ENCODE data around the gene MXRA8. TPM values are rescaled to one million over a fixed set of nuclear protein-coding genes. Genes with fewer than 3 reads are reported as not detected.
A peak's percentile ranks its signal among the peaks of the same experiment; 100 is the strongest.

MXRA8 gene
- total RNA-seq, 2 experiments from 2014 or later = 0.92 to 0.98 TPM

DNA sequence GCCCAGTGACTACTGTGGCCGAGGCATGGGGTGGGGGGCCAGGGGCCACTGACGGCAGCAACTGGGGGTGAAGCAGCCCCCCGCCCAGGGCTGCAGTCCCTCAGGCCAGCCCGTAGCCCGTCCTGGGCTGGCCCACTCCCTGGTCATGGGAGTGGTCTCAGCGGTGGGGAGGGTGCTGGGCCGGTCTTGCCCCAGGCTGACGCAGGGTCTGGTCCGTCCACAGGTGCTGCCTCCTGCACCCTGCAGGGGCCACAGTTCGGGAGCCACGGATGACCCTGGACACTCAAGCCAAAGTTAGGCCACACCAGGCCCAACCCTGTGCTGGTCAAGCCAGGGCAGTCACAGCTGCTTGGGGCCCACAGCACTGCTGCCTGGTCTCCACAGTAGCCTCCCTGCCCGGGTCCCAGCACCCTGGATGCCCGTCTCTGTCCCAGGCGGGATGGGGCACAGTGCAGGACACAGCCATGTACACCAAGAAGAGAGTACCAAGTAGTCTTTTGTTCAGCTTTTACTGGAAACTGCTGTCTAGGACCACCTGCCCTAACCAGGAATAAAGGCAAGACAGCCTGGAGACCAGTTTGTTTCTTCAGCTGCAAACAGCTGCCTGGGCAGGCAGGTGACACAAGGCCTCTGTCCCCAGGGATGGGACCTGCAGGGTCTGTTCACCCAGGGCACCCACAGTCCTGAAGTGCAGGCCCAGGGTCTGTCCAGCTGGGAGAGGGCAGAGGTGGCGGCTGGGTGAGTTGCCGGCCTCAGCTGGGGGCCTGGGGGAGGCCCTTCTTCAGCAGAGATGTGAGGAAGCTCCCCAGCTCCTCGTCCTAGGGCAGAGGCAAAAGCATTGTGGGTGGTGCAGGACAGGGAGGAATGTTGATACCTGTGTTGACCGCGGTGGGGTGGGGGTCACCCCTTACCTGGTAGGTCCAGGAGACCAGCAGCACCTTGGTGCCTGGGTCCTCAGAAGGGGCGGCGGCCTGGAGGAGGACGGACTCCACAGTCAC is 46.9 kb downstream of the MXRA8 start:
- POLR2A ChIA-PET = interaction anchor here (1.0 to 1.1 kb wide), 3 partner anchors 17 to 64 kb away, joined by 3 read pairs; partner anchors contain the start of gene AURKAIP1
- CTCF ChIA-PET = no interaction called here
- no peak for ATAC-seq

DNA sequence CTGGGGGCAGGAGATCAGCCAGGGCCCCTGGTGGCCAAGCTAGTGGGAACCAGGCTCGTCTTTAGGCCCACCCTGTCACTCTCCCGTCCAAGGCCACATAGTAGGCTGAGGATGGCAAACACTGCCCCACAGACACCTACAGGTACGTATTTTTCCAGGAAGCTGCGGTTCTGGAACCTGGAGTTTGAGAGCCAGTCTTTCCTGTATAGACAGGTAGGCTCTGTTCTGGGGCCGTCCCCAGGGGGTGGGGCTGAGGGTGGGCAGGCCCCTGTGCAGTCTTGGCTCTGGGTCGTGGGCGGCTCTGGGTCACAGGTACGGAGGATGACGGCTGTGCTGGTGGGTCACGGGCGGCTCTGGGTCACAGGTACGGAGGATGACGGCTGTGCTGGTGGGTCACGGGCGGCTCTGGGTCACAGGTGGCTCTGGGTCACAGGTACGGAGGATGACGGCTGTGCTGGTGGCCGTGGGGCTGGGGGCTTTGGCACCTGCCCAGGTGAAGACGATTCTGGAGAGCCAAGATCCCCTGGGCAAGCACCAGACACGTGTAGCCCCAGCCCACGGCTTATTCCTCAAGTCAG is 47.8 kb downstream of the MXRA8 start:
- ATAC-seq = no peak
- peak overlapping the region; percentile 79 for H3K4me3 Mint-ChIP-seq
- CTCF ChIA-PET = interaction anchor here (1.6 kb wide), 1 partner anchor 21 kb away, joined by 4 read pairs; no protein-coding TSS in a partner anchor

More for the DNA sequence above, 46.9 kb downstream of the MXRA8 start:
- Mint-ChIP-seq H3K27me3 (no peaks in the 10 kb centered on the region), H3K4me3 (no peak overlapping the region), H3K27ac (no peak overlapping the region), H3K9me3 (no peaks in the 10 kb centered on the region), H3K36me3 (ENCODE audit: low read depth) (peaks cover 25% of the 10 kb centered on the region), H3K4me1 (ENCODE audit: low read depth) (peaks cover 7% of the 10 kb centered on the region)
- intact Hi-C loops (cut with micrococcal nuclease) = no loop called here
- DNase-seq = no peak
- TF ChIP-seq, protein P1, sequence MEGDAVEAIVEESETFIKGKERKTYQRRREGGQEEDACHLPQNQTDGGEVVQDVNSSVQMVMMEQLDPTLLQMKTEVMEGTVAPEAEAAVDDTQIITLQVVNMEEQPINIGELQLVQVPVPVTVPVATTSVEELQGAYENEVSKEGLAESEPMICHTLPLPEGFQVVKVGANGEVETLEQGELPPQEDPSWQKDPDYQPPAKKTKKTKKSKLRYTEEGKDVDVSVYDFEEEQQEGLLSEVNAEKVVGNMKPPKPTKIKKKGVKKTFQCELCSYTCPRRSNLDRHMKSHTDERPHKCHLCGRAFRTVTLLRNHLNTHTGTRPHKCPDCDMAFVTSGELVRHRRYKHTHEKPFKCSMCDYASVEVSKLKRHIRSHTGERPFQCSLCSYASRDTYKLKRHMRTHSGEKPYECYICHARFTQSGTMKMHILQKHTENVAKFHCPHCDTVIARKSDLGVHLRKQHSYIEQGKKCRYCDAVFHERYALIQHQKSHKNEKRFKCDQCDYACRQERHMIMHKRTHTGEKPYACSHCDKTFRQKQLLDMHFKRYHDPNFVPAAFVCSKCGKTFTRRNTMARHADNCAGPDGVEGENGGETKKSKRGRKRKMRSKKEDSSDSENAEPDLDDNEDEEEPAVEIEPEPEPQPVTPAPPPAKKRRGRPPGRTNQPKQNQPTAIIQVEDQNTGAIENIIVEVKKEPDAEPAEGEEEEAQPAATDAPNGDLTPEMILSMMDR (IDR thresholded peaks at IDR 0.05) = no peak

DNA sequence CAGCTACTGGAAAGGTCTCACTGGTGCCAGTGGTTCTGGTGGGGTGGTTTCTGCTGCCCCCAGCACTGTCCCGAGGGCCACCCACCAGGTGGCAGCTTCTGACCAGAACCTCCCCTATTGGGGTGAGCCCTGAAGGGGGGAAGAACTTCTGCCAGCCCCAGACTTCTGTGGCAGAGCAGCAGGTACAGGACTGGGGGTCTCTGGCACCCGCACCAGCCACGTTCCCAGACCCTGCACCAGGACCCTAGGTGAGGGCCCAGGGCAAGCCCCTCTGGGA is 48.3 kb downstream of the MXRA8 start:
- Mint-ChIP-seq H3K4me3 (peak overlapping the region; percentile 79), H3K36me3 (ENCODE audit: low read depth) (peaks cover 20% of the 10 kb centered on the region), H3K27me3 (no peaks in the 10 kb centered on the region), H3K4me1 (ENCODE audit: low read depth) (peaks cover 19% of the 10 kb centered on the region), H3K27ac (no peak overlapping the region), H3K9me3 (no peaks in the 10 kb centered on the region)
- ATAC-seq = no peak
- intact Hi-C loops (cut with micrococcal nuclease) = no loop called here
- TF ChIP-seq, protein P1 (IDR thresholded peaks at IDR 0.05) = no peak
- CTCF ChIA-PET = interaction anchor here (1.6 kb wide), 1 partner anchor 20 kb away, joined by 4 read pairs; no protein-coding TSS in a partner anchor
- POLR2A ChIA-PET = interaction anchor here (0.9 to 1.7 kb wide), 6 partner anchors 10 to 139 kb away, joined by 3 to 9 read pairs (median 4); partner anchors contain the start of gene TAS1R3
- DNase-seq = no peak

More for the DNA sequence above, 47.8 kb downstream of the MXRA8 start:
- POLR2A ChIA-PET = interaction anchor here (0.9 to 1.7 kb wide), 5 partner anchors 9 to 139 kb away, joined by 3 to 9 read pairs (median 6); partner anchors contain the start of gene AURKAIP1
- intact Hi-C loops (cut with micrococcal nuclease) = no loop called here
- no peak overlapping the region for H3K27ac Mint-ChIP-seq
- peaks cover 23% of the 10 kb centered on the region for H3K36me3 Mint-ChIP-seq (ENCODE audit: low read depth)
- no peak for DNase-seq
- TF ChIP-seq, protein P1 (IDR thresholded peaks at IDR 0.05) = no peak
- H3K4me1 Mint-ChIP-seq (ENCODE audit: low read depth) = peaks cover 15% of the 10 kb centered on the region
- no peaks in the 10 kb centered on the region for H3K9me3 Mint-ChIP-seq
- no peaks in the 10 kb centered on the region for H3K27me3 Mint-ChIP-seq

DNA sequence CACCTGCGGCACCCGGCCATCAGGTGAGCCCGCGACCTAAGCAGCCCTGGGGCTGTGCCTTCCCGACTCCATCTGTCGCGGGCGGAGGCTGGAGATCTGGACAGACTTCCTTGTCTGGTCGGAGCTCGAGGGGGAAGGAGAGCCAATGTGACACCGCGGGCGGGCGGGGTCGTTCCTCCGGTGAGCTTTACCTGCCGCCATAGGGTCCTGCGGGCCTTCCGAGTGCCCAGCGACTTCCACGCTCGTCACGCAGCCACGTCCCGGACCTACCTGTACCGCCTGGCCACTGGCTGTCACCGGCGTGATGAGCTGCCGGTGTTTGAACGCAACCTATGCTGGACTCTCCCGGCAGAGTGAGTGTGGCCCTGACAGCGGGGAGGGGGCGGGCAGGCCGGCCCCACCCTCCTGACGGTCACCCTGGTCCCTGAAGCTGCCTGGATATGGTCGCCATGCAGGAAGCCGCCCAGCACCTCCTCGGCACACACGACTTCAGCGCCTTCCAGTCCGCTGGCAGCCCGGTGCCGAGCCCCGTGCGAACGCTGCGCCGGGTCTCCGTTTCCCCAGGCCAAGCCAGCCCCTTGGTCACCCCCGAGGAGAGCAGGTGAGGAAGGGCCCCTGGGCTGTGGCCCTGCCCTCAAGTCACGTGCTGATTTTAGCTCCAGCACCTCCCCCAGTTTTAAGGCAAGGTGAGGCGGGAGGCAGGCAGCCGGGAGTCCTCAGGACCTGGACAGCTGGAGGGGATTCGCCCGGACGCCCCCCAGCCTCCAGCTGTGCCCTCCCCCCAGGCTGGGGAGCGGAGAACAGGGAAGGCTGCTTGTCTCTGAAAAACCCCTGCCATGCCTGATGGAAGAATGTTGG is 48.9 kb downstream of the MXRA8 start:
- no peaks in the 10 kb centered on the region for H3K27me3 Mint-ChIP-seq
- peak overlapping the region; percentile 79 for H3K4me3 Mint-ChIP-seq
- POLR2A ChIA-PET = interaction anchor here (0.9 to 1.7 kb wide), 5 partner anchors 10 to 39 kb away, joined by 3 to 9 read pairs (median 6); partner anchors contain the start of gene TAS1R3
- peak overlapping the region; percentile 42 for H3K27ac Mint-ChIP-seq
- intact Hi-C loops (cut with micrococcal nuclease) = no loop called here
- CTCF ChIA-PET = interaction anchor here (1.0 to 1.6 kb wide), 2 partner anchors 19 to 93 kb away, joined by 3 to 4 read pairs; no protein-coding TSS in a partner anchor
- TF ChIP-seq, protein P1 (IDR thresholded peaks at IDR 0.05) = no peak
- DNase-seq = peak; percentile 20
- peaks cover 23% of the 10 kb centered on the region for H3K4me1 Mint-ChIP-seq (ENCODE audit: low read depth)
- H3K36me3 Mint-ChIP-seq (ENCODE audit: low read depth) = peaks cover 16% of the 10 kb centered on the region
- no peaks in the 10 kb centered on the region for H3K9me3 Mint-ChIP-seq
- no peak for ATAC-seq
